ENCODE data around the gene TOM1L2. TPM values are rescaled to one million over a fixed set of nuclear protein-coding genes. Genes with fewer than 3 reads are reported as not detected.

The TOM1L2 gene
- total RNA-seq, 1 donor from 2014 or later: 4.3 TPM

DNA sequence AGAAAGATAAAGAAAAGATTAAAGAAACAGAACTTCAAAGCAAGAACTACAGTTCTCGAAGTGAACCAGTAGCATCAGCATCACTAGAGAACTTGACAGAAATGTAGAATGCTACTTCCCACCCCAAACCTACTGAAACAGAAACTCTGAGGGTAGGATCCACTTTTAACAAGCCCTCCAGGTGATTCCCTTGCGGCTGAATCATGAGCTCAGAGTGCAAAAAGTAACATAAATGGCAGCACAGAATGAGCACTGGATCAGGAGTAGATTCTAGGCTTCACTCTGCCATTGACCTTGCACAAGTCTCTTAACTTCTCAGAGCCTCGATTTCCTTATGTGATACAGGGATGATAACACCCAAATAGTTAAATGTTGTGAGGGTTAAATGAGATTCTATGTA lies 5.8 kb downstream of the TOM1L2 start:
- Histone ChIP-seq H3F3A (ENCODE audit: low read depth) (no peaks in the 10 kb centered on the region), H2AFZ (replicated peaks) (no peak overlapping the region), H3K27ac (no peak overlapping the region), H3K27me3 (peaks cover 6% of the 10 kb centered on the region), H4K20me1 (ENCODE audit: low read depth) (no peaks in the 10 kb centered on the region), H3K4me2 (no peak overlapping the region), H3K36me3 (no peaks in the 10 kb centered on the region), H3K4me3 (no peak overlapping the region), H3K9me3 (ENCODE audit: low read depth) (no peaks in the 10 kb centered on the region), H3K79me2 (ENCODE audit: low read depth) (no peaks in the 10 kb centered on the region), H3K9ac (no peak overlapping the region), H3K4me1 (peaks cover 2% of the 10 kb centered on the region)
- no peak overlapping the region for H3K27ac Mint-ChIP-seq
- no peak for TF ChIP-seq EZH2phosphoT487 (IDR thresholded peaks at IDR 0.05)
- no peak for TF ChIP-seq EZH2 (IDR thresholded peaks at IDR 0.05)
- TF ChIP-seq, protein P1, sequence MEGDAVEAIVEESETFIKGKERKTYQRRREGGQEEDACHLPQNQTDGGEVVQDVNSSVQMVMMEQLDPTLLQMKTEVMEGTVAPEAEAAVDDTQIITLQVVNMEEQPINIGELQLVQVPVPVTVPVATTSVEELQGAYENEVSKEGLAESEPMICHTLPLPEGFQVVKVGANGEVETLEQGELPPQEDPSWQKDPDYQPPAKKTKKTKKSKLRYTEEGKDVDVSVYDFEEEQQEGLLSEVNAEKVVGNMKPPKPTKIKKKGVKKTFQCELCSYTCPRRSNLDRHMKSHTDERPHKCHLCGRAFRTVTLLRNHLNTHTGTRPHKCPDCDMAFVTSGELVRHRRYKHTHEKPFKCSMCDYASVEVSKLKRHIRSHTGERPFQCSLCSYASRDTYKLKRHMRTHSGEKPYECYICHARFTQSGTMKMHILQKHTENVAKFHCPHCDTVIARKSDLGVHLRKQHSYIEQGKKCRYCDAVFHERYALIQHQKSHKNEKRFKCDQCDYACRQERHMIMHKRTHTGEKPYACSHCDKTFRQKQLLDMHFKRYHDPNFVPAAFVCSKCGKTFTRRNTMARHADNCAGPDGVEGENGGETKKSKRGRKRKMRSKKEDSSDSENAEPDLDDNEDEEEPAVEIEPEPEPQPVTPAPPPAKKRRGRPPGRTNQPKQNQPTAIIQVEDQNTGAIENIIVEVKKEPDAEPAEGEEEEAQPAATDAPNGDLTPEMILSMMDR (IDR thresholded peaks at IDR 0.05): no peak
- H3K4me1 Mint-ChIP-seq: peaks cover 17% of the 10 kb centered on the region
- DNase-seq (ENCODE audit: low spot score): no peak
- H3K36me3 Mint-ChIP-seq: peaks cover 2% of the 10 kb centered on the region
- H3K4me3 Mint-ChIP-seq: no peak overlapping the region
- H3K27me3 Mint-ChIP-seq (ENCODE audit: insufficient read depth, low read depth): peaks cover 3% of the 10 kb centered on the region
- no peaks in the 10 kb centered on the region for H3K9me3 Mint-ChIP-seq

DNA sequence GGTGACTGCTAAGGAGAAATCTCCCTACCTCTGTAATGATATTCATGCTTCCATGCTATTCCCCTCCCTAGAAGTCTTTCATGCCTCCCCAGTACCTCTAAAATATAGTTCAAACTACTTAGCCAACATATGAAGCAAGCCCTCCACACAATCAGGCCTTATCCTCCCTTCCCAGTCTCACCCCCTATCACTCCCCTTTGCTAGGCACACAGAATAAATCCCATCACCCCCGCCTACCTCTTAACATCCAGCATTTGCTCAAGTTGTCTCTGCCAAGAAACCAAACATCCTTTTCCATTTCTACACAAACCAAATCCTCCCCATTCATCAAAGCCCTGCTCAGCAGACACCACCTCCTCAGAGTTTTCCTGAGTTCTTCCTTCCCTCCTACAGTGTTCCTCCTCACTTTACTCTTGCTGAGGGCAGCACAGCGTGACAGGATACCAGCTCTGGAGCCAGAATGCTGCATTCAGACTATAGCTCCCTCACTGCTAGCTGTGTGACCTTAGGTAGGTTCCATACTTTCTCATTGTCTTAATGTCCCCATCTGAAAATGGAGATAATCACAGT lies 7.0 kb downstream of the TOM1L2 start:
- Histone ChIP-seq H3F3A (ENCODE audit: low read depth) (no peaks in the 10 kb centered on the region), H3K27me3 (no peaks in the 10 kb centered on the region), H3K79me2 (ENCODE audit: low read depth) (no peaks in the 10 kb centered on the region), H4K20me1 (ENCODE audit: low read depth) (no peaks in the 10 kb centered on the region), H3K4me1 (no peaks in the 10 kb centered on the region), H3K4me3 (no peak overlapping the region), H3K9me3 (ENCODE audit: low read depth) (no peaks in the 10 kb centered on the region), H2AFZ (replicated peaks) (no peak overlapping the region), H3K9ac (no peak overlapping the region), H3K36me3 (no peaks in the 10 kb centered on the region), H3K27ac (no peak overlapping the region), H3K4me2 (no peak overlapping the region)
- Mint-ChIP-seq H3K4me3 (no peak overlapping the region), H3K36me3 (peaks cover 2% of the 10 kb centered on the region), H3K9me3 (no peaks in the 10 kb centered on the region), H3K4me1 (peaks cover 7% of the 10 kb centered on the region), H3K27ac (no peak overlapping the region), H3K27me3 (ENCODE audit: insufficient read depth, low read depth) (peaks cover 5% of the 10 kb centered on the region)
- TF ChIP-seq EZH2 (IDR thresholded peaks at IDR 0.05) (no peak), EZH2phosphoT487 (IDR thresholded peaks at IDR 0.05) (no peak)
- TF ChIP-seq, protein P1 (IDR thresholded peaks at IDR 0.05): no peak
- DNase-seq (ENCODE audit: low spot score): no peak

DNA sequence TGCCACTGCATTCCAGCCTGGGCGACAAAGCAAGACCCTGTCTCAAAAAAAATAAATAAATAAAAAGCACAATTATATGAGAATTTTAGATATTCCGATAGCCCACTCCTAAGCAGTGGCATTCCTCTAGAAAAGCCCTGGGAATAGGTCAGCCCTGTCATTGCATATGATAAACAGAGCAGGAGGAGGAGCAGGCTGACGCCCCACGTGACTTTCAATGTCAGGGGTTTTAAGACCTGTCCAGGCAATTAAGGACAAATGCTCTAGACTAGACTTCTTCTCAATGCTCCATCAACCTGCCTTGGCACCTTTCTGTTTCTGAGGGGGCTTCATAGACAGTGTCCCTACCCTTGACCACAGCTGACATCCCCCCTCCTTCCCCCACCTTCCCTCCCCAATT lies 7.5 kb downstream of the TOM1L2 start:
- Histone ChIP-seq H3K4me1 (peaks cover 3% of the 10 kb centered on the region), H4K20me1 (ENCODE audit: low read depth) (no peaks in the 10 kb centered on the region), H3K4me2 (no peak overlapping the region), H3K9ac (no peak overlapping the region), H3K9me3 (ENCODE audit: low read depth) (no peaks in the 10 kb centered on the region), H3K36me3 (no peaks in the 10 kb centered on the region), H3F3A (ENCODE audit: low read depth) (peaks cover under 1% of the 10 kb centered on the region), H3K27me3 (no peaks in the 10 kb centered on the region), H3K79me2 (ENCODE audit: low read depth) (no peaks in the 10 kb centered on the region), H2AFZ (replicated peaks) (no peak overlapping the region), H3K27ac (no peak overlapping the region), H3K4me3 (no peak overlapping the region)
- H3K27ac Mint-ChIP-seq: no peak overlapping the region
- H3K27me3 Mint-ChIP-seq (ENCODE audit: insufficient read depth, low read depth): peaks cover 5% of the 10 kb centered on the region
- H3K4me3 Mint-ChIP-seq: no peak overlapping the region
- TF ChIP-seq EZH2phosphoT487 (IDR thresholded peaks at IDR 0.05): no peak
- H3K36me3 Mint-ChIP-seq: peaks cover 2% of the 10 kb centered on the region
- no peaks in the 10 kb centered on the region for H3K9me3 Mint-ChIP-seq
- H3K4me1 Mint-ChIP-seq: peaks cover 9% of the 10 kb centered on the region
- DNase-seq (ENCODE audit: low spot score): no peak

DNA sequence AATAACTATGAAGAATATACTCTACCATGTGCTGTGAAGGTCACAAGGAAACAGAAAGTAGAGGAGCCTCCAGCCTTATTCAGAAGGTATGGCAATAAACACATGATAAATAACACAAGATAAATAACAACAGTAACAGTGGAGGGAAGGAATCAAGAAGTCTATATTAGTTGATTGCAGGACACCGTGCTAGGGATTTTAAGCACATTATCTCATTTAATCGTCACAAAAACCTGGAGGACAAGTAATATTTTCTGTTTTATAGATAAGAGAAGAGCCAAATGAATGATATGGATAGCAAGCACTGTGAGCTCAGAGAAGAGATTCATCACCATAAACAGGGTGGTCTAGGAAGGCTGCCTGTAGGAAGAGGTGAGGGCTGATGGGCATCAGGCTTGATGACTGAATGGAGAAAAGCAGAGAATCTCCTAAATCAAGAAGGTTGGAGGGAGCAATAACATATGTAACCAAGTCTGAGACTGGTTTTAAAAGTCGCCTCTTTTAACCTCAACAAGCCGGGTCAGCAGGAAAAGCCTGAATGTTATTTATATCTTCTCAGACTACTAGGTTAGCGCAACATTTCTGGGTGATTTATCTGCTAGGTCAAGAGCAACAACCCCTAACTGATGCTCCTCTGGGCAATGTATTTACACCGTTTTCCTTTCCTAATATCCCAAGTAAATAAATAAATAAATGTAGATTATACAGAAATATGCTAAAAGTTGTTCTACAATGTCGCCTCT lies 8.3 kb downstream of the TOM1L2 start:
- no peak for TF ChIP-seq EZH2phosphoT487 (IDR thresholded peaks at IDR 0.05)
- TF ChIP-seq EZH2 (IDR thresholded peaks at IDR 0.05): no peak
- TF ChIP-seq, protein P1 (IDR thresholded peaks at IDR 0.05): no peak
- H4K20me1 ChIP-seq (ENCODE audit: low read depth): peaks cover 6% of the 10 kb centered on the region
- H3K4me1 ChIP-seq: peaks cover 8% of the 10 kb centered on the region
- no peak overlapping the region for H3K4me3 ChIP-seq
- no peaks in the 10 kb centered on the region for H3K36me3 ChIP-seq
- Mint-ChIP-seq H3K9me3 (no peaks in the 10 kb centered on the region), H3K27ac (no peak overlapping the region), H3K27me3 (ENCODE audit: insufficient read depth, low read depth) (peaks cover 3% of the 10 kb centered on the region), H3K36me3 (peaks cover 2% of the 10 kb centered on the region), H3K4me3 (no peak overlapping the region), H3K4me1 (peaks cover 15% of the 10 kb centered on the region)
- no peaks in the 10 kb centered on the region for H3K79me2 ChIP-seq (ENCODE audit: low read depth)
- no peak for DNase-seq (ENCODE audit: low spot score)
- H3K4me2 ChIP-seq: no peak overlapping the region
- no peak overlapping the region for H3K9ac ChIP-seq
- H2AFZ ChIP-seq (replicated peaks): no peak overlapping the region
- H3K27me3 ChIP-seq: no peaks in the 10 kb centered on the region
- no peak overlapping the region for H3K27ac ChIP-seq
- peaks cover 4% of the 10 kb centered on the region for H3F3A ChIP-seq (ENCODE audit: low read depth)
- no peaks in the 10 kb centered on the region for H3K9me3 ChIP-seq (ENCODE audit: low read depth)
